Measurements from ENCODE around the gene NIPBL.
"Not testable (repeated sequence)": the region's sequence is repeated elsewhere in the genome, so short reads cannot be mapped to it uniquely, and the experiment has no call there.

The NIPBL gene

DNA sequence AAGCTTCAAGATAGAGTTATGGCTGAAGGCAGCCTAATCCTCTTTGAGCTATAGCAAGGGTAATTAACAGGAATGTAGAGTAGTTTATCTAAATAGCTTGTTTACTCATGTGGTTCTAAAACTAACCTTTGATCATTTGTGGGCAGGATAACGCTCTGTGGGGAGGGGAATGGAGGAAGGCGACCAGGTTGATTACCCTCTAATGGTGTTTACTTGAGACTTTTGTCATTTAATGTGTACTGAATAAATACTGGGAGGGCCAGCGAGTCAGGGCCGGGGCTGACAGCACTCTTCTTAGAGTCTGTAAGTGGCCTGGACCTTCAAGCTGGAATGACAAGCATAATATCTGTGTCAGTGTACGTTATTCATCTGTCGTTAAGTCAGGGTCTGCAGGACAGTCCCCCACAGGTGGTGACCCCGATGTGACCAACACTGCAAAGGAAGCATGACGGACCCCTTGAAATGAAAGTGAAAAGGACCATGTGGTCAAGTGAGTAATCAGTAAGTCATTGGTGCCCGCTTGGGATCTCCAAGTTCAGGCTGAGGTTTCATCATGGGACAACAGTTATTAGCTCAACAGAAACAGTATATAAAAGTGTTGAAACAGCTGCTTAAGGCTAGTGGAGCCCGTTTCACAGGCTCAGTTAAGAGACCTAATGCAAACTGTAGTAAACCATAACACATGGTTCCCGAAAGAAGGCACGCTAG lies 210.1 kb downstream of the NIPBL start:
- no peak for DNase-seq
- H3K4me1 ChIP-seq, result peaks cover 7% of the 10 kb centered on the region; the same call in 1 of the 2 replicates
- TF ChIP-seq, protein P1, sequence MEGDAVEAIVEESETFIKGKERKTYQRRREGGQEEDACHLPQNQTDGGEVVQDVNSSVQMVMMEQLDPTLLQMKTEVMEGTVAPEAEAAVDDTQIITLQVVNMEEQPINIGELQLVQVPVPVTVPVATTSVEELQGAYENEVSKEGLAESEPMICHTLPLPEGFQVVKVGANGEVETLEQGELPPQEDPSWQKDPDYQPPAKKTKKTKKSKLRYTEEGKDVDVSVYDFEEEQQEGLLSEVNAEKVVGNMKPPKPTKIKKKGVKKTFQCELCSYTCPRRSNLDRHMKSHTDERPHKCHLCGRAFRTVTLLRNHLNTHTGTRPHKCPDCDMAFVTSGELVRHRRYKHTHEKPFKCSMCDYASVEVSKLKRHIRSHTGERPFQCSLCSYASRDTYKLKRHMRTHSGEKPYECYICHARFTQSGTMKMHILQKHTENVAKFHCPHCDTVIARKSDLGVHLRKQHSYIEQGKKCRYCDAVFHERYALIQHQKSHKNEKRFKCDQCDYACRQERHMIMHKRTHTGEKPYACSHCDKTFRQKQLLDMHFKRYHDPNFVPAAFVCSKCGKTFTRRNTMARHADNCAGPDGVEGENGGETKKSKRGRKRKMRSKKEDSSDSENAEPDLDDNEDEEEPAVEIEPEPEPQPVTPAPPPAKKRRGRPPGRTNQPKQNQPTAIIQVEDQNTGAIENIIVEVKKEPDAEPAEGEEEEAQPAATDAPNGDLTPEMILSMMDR (IDR thresholded peaks at IDR 0.05; ENCODE audit: low read depth, low read length), result no peak

DNA sequence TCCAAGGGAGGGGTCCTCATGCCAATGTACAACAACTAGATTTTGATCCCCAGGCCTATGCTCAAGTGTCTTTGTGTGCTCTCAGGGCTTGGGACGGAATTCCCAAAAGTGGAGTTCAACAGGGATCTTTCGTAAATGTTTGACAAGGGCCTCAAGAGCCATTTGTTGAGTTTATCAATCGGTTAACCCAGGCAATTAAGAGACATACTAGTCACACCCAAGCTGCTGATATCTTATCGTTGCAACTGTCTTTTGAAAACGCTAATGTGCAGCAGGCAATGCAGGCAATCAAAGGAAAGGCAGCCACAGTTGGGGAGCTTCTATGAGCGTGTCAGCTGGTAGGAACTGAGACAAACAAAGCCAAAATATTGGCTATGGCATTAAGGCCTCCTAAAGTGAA lies 211.4 kb downstream of the NIPBL start:
- no peaks in the 10 kb centered on the region for H3K36me3 ChIP-seq
- TF ChIP-seq, protein P1 (IDR thresholded peaks at IDR 0.05; ENCODE audit: low read depth, low read length), result no peak
- DNase-seq, result no peak
- peaks cover 7% of the 10 kb centered on the region; the same call in 1 of the 2 replicates for H3K4me1 ChIP-seq
- no peak overlapping the region for H3K4me3 ChIP-seq (ENCODE audit: low read depth, low read length)
- H3K27me3 ChIP-seq, result no peaks in the 10 kb centered on the region
- no peaks in the 10 kb centered on the region for H3K9me3 ChIP-seq

More for the DNA sequence above, 210.1 kb downstream of the NIPBL start:
- H3K9me3 ChIP-seq, result no peaks in the 10 kb centered on the region
- H3K27me3 ChIP-seq, result no peaks in the 10 kb centered on the region
- H3K36me3 ChIP-seq, result no peaks in the 10 kb centered on the region
- no peak overlapping the region for H3K4me3 ChIP-seq (ENCODE audit: low read depth, low read length)

DNA sequence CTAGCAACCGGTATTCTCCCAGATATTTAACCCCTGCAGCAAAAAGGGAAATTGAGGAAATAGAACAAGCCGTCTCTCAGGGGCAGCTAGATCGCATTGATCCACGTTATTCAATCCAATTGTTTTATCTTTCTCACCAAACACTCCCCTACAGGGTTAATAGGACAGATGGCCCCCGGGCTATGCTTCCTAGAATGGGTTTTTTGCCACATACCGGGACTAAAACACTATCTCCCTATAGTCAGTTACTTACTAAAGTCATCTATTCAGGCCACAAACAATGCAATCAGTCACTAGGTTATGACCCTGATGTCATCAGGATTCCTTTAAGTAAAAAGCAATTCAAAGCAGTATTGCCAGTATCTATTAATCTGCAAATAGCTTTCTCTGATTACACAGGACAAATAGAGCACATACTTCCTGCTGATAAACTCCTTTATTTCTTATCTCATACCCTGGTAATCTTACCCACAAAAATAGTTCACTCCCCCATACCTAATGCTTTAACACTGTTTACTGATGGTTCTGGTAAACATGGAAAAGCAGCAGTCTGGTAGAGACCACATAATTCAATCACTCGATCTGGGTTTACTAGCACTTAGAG lies 213.7 kb downstream of the NIPBL start:
- DNase-seq, result no peak
- TF ChIP-seq, protein P1 (IDR thresholded peaks at IDR 0.05; ENCODE audit: low read depth, low read length), result no peak
- no peaks in the 10 kb centered on the region for H3K27me3 ChIP-seq
- H3K36me3 ChIP-seq, result no peaks in the 10 kb centered on the region
- no peaks in the 10 kb centered on the region for H3K9me3 ChIP-seq
- H3K4me1 ChIP-seq, result 0 out of 2 replicates have a peak, but pooled peaks cover 7% of the 10 kb centered on the region
- no peak overlapping the region for H3K4me3 ChIP-seq (ENCODE audit: low read depth, low read length)

DNA sequence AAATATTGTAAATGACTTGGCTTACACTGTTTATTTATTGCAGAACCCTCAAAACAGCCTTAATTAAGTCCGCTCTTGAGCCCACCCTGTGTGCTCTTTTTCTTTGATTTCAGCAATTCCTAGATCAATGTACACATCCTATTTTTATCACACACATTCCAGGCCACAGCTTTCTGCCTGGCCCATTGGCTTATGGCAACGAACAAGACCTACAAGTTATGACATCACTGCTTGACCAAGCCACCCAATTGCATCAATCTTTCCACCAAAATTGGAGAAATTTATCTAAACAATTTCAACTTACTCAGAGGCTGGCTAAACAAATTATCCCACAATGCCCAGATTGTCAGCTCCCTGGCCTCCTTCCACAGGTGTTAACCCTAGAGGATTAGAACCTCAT lies 214.2 kb downstream of the NIPBL start:
- no peak for DNase-seq
- Histone ChIP-seq H3K36me3 (no peaks in the 10 kb centered on the region), H3K4me3 (ENCODE audit: low read depth, low read length) (no peak overlapping the region), H3K27me3 (no peaks in the 10 kb centered on the region), H3K9me3 (no peaks in the 10 kb centered on the region), H3K4me1 (0 out of 2 replicates have a peak, but pooled peaks cover 7% of the 10 kb centered on the region)
- TF ChIP-seq, protein P1 (IDR thresholded peaks at IDR 0.05; ENCODE audit: low read depth, low read length), result no peak

DNA sequence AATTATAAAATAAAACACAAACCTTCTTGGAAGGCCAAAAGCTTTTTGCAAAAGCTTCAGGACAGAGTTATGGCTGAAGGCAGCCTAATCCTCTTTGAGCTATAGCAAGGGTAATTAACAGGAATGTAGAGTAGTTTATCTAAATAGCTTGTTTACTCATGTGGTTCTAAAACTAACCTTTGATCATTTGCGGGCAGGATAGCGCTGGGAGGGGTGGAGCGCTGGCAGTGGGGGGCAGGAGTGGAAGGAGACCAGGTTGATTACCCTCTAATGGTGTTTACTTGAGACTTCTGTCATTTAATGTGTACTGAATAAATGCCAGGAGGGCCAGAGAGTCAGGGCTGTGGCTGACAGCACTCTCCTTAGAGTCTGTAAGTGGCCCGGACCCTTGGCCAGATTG lies 217.2 kb downstream of the NIPBL start:
- not testable (repeated sequence) for H3K36me3 ChIP-seq; H3K9me3 ChIP-seq; H3K4me3 ChIP-seq (ENCODE audit: low read depth, low read length); H3K4me1 ChIP-seq; DNase-seq; H3K27me3 ChIP-seq

DNA sequence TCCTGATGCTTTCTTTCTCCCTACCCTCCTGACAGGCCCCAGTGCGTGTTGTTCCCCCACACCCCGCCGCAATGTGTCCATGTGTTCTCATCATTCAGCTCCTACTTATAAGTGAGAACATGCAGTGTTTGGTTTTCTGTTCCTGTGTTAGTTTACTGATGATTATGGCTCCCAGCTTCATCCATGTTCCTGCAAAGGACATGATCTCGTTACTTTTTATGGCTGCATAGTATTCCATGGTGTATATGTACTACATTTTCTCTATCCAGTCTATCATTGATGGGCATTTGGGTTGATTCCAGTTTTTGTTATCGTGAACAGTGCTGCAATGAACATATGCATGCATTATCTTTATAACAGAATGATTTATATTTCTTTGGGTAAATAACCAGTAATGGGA lies 222.7 kb downstream of the NIPBL start:
- not testable (repeated sequence) for H3K27me3 ChIP-seq; H3K4me3 ChIP-seq (ENCODE audit: low read depth, low read length); DNase-seq; H3K4me1 ChIP-seq; H3K36me3 ChIP-seq; H3K9me3 ChIP-seq

DNA sequence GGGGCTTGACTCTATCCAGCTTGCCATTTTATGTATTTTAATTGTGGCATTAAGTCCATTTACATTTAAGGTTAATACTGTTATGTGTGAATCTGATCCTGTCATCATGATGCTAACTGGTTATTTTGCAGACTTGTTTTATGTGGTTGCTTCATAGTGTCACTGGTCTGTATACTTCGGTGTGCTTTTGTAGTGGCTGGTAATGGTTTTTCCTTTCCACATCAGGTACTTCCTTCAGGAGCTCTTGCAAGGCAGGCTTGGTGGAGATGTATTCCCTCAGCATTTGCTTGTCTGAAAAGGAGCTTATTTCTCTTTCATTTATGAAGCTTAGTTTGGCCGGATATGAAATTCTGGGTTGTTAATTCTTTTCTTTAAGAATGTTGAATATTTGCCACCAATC lies 226.7 kb downstream of the NIPBL start:
- no peak overlapping the region for H3K4me3 ChIP-seq (ENCODE audit: low read depth, low read length)
- no peaks in the 10 kb centered on the region for H3K36me3 ChIP-seq
- no peaks in the 10 kb centered on the region for H3K27me3 ChIP-seq
- no peak for DNase-seq
- H3K4me1 ChIP-seq, result no peaks in the 10 kb centered on the region
- TF ChIP-seq, protein P1 (IDR thresholded peaks at IDR 0.05; ENCODE audit: low read depth, low read length), result no peak
- H3K9me3 ChIP-seq, result no peaks in the 10 kb centered on the region

Data from BE2C (cell line).